GM19438 (cell line): ENCODE measurements around the gene ITM2C.

Source experiments
- ATAC-seq: cut with Tn5 transposase; IDR thresholded peaks from one replicate; pipeline ENCODE4 v1.9.1; 2021; ENCODE audit warnings: low read depth; ENCODE audit not compliant: unreplicated experiment

ITM2C gene

DNA sequence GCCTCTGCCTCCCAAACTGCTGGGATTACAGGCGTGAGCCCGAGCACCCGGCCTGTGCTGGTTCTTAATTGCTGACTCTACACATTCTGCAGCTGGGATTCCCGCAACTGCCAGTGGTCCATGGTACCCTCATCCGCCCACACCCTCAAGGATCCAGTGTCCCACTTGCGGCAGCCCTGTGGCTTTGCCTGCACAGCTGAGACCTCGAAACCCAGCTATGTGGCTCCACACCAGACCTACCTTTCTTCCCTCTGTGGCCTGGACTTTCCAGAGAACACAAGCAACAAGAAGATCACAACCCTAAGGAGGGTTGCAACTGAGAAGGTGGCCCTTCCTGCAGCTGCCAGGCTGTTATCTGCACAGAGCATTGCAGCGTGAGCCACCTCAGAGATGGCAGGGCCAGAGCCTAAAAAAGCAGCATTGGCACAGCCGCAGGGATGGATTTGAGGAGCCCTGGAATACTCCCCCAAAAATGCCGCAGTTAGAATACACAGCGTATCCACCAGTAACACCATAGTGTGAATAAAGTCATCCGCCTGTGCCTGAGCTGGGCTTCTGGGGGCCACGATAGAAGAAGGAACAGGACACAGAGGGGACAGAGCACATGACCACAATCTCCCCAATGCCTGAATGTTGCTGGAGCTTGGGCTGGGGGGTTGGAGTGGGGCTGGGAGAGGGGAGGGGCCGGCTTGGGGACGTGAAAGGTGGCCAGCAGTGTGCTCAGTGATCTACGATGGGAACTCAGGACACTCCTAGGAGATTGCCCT, 58.4 kb downstream of the ITM2C start:
- no peak for ATAC-seq

DNA sequence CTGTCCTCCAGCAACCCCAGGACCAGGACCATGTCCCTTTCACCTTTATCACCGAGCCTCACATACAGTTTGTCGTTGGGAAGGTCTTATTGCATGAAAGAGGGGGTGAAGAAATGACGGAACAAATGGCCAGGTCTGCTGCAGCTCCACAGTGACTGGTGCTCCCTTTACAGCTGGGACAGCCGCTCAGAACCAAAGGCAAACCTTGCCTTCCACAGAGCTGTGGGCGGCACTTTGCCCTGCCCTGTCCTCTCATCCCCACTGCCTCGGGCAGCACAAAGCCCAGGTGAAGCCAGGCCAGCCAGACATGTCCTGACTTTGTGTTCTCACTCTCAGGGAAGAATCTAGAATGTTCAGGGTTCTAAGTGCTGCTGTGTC, 59.3 kb downstream of the ITM2C start:
- ATAC-seq: no peak

DNA sequence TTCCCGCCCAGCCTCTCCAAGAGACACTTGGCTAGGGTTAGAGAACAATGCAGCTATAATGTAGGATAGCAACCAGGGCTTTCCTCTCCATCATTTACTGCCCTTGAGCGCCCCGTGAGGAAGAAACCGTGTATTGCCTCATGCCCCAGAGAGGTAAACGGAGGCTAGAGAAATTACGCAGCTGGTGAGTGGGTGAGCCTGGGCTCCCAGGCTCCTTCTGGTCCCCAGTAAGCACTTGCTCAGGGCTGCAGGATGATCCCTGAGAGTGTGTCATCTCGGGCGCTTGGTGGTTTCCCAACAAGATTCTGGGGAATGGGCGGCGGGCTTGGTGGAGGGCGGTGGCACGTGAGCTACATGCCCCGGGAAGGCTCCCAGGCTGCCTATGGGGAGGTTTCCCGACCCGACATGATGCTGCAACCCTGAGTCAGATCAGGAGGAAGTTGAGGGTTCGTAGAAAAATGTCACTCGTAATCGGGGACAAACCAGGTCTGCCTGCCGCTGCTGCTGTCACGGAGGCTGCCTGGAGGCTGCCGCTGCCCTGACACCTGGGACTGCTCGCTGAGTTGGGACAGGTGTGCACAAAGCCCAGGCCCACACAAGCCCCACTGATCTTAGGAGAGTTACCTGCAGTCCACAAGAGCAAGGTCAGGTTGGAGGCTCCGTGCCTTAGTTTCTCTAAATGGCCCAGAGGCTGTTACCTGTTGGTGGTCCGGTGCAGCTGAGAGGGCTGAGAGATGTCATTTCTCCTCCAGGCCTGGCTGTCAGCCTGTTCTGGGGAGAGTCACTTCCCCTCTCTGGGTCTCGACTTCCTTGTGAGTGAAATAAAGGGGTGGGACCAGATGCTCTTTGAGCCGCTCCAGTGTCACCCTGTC, 60.0 kb downstream of the ITM2C start, which contains the start of gene GPR55:
Gene GPR55 (minus strand): TSS at position 773 of the 872 bp plus-strand sequence. CDS start 14,280 bp downstream, outside the sequence.
- ATAC-seq: peak; percentile 45

DNA sequence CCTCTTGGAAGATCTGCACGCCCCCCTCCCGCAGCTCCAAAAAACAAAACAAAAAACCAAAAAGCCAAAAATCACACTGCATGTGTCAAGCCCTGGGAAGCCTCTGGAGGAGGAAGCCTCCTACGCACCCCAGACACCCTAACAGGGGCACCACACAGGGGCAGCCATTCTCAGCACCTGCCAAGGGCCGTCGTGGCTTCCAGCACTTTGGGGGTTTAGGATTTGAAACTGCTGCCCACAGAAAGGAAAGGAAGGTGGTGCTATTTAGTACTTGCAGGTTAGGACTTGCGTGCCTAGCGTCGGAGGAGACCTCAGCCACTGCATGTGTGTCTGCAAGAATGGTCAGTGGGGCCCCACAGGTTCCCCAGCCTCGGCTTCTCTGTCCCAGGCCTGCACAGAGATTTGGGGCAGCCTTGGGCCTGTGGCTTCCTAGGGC, 60.7 kb downstream of the ITM2C start:
- peak; percentile 25 for ATAC-seq

DNA sequence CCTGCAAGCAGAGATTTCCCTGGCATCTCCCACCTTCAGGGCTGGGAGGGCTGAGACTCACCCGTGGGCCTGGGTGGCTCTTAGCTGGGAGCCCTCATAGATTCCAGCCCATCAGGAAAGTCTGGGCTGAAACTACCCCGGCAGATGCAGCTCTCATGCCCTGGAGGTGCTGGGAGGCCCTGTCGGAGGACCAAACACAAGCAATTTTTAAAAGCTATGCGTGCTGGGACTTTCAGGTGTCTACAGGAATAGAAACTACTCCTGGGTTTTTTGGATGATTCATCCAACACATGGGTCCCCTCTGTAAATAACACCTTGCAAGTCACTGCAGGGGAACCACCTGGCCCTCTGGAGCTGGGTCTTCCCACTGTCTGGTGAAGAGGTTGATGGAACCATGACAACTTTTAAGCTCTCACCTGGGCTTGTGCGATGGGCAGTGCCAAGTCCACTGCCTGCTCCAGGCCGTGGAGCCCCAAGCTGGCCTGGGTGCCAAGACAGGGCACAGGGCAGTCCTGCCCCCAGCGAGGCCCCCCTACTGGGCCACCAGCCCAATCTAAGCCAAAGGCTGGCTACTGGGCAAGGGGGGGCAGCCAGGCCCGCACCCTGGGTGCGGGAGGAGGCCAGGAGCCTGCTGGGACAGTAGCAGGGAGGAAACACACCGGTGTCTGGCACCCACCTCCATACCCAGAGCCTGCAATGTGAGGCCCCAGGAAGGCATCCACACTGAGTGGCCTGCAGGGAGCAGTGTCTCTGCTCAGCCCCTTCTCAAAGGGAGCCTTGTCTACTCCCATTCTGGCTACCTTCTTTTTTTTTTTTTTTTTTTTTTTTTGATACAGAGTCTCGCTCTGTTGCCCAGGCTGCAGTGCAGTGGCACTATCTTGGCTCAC, 61.4 kb downstream of the ITM2C start:
- peak; percentile 28 for ATAC-seq

DNA sequence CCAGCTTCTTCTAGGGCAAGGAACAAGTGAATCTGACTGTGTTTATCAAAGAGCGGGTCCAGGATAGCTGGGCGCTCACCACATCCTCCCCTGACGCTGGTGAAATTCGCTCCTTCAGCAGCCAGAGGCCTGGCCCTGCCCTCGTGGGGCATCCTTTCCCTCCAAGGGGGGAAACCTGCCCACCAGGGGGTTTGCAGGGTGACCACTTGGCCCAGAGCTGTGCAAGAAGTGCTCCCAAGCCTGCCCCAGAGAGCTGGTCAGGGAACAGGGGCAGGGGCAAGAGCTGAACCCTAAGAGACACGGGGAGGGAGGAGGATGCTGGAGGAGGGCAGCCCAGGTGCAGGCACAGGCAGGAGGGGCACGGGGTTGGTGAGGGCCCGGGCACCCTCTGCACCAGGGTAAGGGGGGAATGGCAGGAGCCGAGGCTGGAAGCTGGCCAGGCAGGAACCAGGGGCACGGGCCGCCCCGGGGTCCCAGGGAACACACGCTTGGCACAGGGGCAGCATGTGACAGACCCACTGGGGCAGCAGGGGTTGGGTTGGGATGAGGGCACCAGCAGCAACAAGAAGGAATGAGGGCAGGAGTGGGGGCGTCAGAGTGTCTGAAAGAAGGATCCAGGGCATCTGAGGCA, 63.1 kb downstream of the ITM2C start:
- ATAC-seq: no peak
